Panc1 (cell line): ENCODE data around the gene ABHD8. TPM values are rescaled to one million over a fixed set of nuclear protein-coding genes. Genes with fewer than 3 reads are reported as not detected.

Experiments
- ATAC-seq: fragments of 200-7000 bp; cut with Tn5 transposase; 2 replicates; pipeline ENCODE4 v1.9.1; 2020; ENCODE audit warnings: mild to moderate bottlenecking, moderate library complexity
- BruUV-seq: library from RNA; stranded (reverse); fragments of 400-500 nt; replicated peaks from 2 replicates; lab custom pipeline; 2021; lab: Mats Ljungman, UMichigan
- CTCF ChIA-PET: fragments of 300-600 bp; sonication (Branson Sonifier 250); formaldehyde crosslinking; loops from one replicate; lab custom pipeline; 2022; ENCODE audit warnings: antibody characterized with exemption; lab: Charles Lee
- POLR2A ChIA-PET: fragments of 300-600 bp; sonication (Branson Sonifier 250); formaldehyde crosslinking; loops from one replicate; lab custom pipeline; 2022; ENCODE audit warnings: antibody characterized with exemption; lab: Charles Lee
- DNase-seq: peaks from one replicate; pipeline ENCODE4 v3.0.0-alpha.2; 2010; ENCODE audit warnings: low read depth, low spot score
- H3K27ac ChIP-seq: 2 replicates; pipeline ENCODE4 v1.5.1; 2011; ENCODE audit warnings: mild to moderate bottlenecking, low read length, inconsistent platforms
- H3K27me3 ChIP-seq: fragments of 200-500 bp; sonication (Bioruptor generic); 2 replicates; pipeline ENCODE4 v1.6.0; 2014; ENCODE audit warnings: low read length, inconsistent platforms; ENCODE audit not compliant: control insufficient read depth, insufficient read depth
- H3K36me3 ChIP-seq: fragments of 200-500 bp; sonication (Bioruptor generic); 2 replicates; pipeline ENCODE4 v1.5.1; 2014; ENCODE audit warnings: inconsistent platforms, mild to moderate bottlenecking, low read length, moderate library complexity; ENCODE audit not compliant: control insufficient read depth, insufficient read depth
- H3K4me1 ChIP-seq: 2 replicates; pipeline ENCODE4 v1.5.1; 2011; ENCODE audit warnings: inconsistent platforms, mild to moderate bottlenecking, low read length, moderate library complexity; ENCODE audit not compliant: control insufficient read depth, insufficient read depth
- H3K4me3 ChIP-seq, 2 experiments: 2 replicates each; pipeline ENCODE4 v1.5.1; 2011 to 2012; ENCODE audit warnings: low read depth in 2 of 2, low read length in 2 of 2, mild to moderate bottlenecking in 2 of 2, inconsistent platforms in 1 of 2, moderate library complexity in 1 of 2
- H3K9me3 ChIP-seq: fragments of 200-500 bp; sonication (Bioruptor generic); 2 replicates; pipeline ENCODE4 v1.5.1; 2014; ENCODE audit warnings: low read depth, mild to moderate bottlenecking, inconsistent platforms, low read length, moderate library complexity; ENCODE audit not compliant: control insufficient read depth, insufficient read depth
- CTCF ChIP-seq: fragments of 450-650 bp; IDR thresholded peaks from 2 replicates; pipeline ENCODE4 v1.5.1; 2017; ENCODE audit warnings: mild to moderate bottlenecking
- POLR2AphosphoS5 ChIP-seq: IDR thresholded peaks from 2 replicates; pipeline ENCODE4 v1.6.1; 2012; ENCODE audit warnings: mild to moderate bottlenecking, low read depth, low read length, moderate library complexity
- REST ChIP-seq, 2 experiments: IDR thresholded peaks; 2 replicates each; pipeline ENCODE4 v1.6.1; 2011 to 2012; ENCODE audit warnings: low read depth in 2 of 2, control low read depth in 1 of 2, low read length in 1 of 2, mild to moderate bottlenecking in 1 of 2, moderate library complexity in 1 of 2; ENCODE audit not compliant: insufficient read depth in 1 of 2
- SIN3A ChIP-seq: IDR thresholded peaks from 2 replicates; pipeline ENCODE4 v1.6.1; 2012; ENCODE audit warnings: low read depth, mild to moderate bottlenecking, low read length, moderate library complexity, borderline replicate concordance; ENCODE audit not compliant: insufficient read depth
- TCF7L2 ChIP-seq: IDR thresholded peaks from 2 replicates; pipeline ENCODE4 v1.6.1; 2011; ENCODE audit warnings: mild to moderate bottlenecking, low read depth, low read length, inconsistent platforms
- in situ Hi-C: cut with HindIII; loops from 2 replicates; pipeline ENCODE4 v1.10.0; 2016; ENCODE audit warnings: low sequenced_read_pairs, low pct_unique_long_range_greater_than_20kb
- intact Hi-C: fragments of 100-400 bp; cut with micrococcal nuclease; formaldehyde crosslinking; loops from one replicate; pipeline ENCODE4 v1.10.0; 2022; ENCODE audit not compliant: unreplicated experiment
- total RNA-seq: library from RNA; stranded (reverse); gene quantifications from one replicate; pipeline ENCODE4 v1.2.1, GENCODE V29; 2021; ENCODE audit not compliant: unreplicated experiment

Gene ABHD8
- total RNA-seq, 1 experiment from 2014 or later = 19.6 TPM

GRCh38 chr19:17311455-17312188, 8.4 kb upstream of the ABHD8 start:
- no peaks in the 10 kb centered on the region for H3K9me3 ChIP-seq
- peak overlapping the region in 1 of 2 experiments; percentile 24; a peak in 2 of 4 replicates for H3K4me3 ChIP-seq
- no peaks in the 10 kb centered on the region for H3K27me3 ChIP-seq
- CTCF ChIA-PET = no interaction called here
- H3K4me1 ChIP-seq = peaks cover 26% of the 10 kb centered on the region
- peaks cover 7% of the 10 kb centered on the region for H3K36me3 ChIP-seq
- ATAC-seq = peak; percentile 78
- BruUV-seq = no TSS peak
- no peak for TF ChIP-seq CTCF
- TF ChIP-seq SIN3A = no peak
- TF ChIP-seq TCF7L2 = no peak
- no peak for TF ChIP-seq POLR2AphosphoS5
- intact Hi-C loops = no loop called here
- DNase-seq = no peak
- peak overlapping the region; percentile 63 for H3K27ac ChIP-seq
- in situ Hi-C loops = no loop called here
- POLR2A ChIA-PET = interaction anchor here (0.6 kb wide), 1 partner anchor 258 kb away, joined by 6 read pairs; no protein-coding TSS in a partner anchor

GRCh38 chr19:17309965-17310461, 6.8 kb upstream of the ABHD8 start:
- H3K4me1 ChIP-seq = peaks cover 29% of the 10 kb centered on the region
- intact Hi-C loops = loop anchor here (10.0 kb wide), 1 partner anchor 1085 kb away; the partner anchor contains the start of gene LRRC25
- H3K27me3 ChIP-seq = no peaks in the 10 kb centered on the region
- H3K4me3 ChIP-seq = peak overlapping the region; percentile 81 to 91
- TF ChIP-seq SIN3A = peak; percentile 23; the same call in 1 of the 2 replicates
- no peak for TF ChIP-seq POLR2AphosphoS5
- peaks cover 7% of the 10 kb centered on the region for H3K36me3 ChIP-seq
- H3K27ac ChIP-seq = peak overlapping the region; percentile 92
- in situ Hi-C loops = no loop called here
- CTCF ChIA-PET = interaction anchor here (0.5 to 0.6 kb wide), 2 partner anchors 16 to 650 kb away, joined by 3 to 4 read pairs; no protein-coding TSS in a partner anchor
- no peak for DNase-seq
- no peaks in the 10 kb centered on the region for H3K9me3 ChIP-seq
- POLR2A ChIA-PET = no interaction called here
- no peak for ATAC-seq
- no TSS peak for BruUV-seq

GRCh38 chr19:17309198-17309964, 6.2 kb upstream of the ABHD8 start, which contains the start of gene DDA1:
Gene DDA1 (plus strand): TSS chr19:17309563. CDS start chr19:17309655, 92 bp downstream.
- H3K4me3 ChIP-seq = peak within 1 kb of the TSS; percentile 81 to 91
- peak within 1 kb of the TSS; percentile 92 for H3K27ac ChIP-seq
- 0 out of 2 replicates have a peak, but pooled peaks have one; percentile 47 for TF ChIP-seq TCF7L2
- no peak for TF ChIP-seq REST (IDR thresholded peaks at IDR 0.05; ENCODE audit: insufficient read depth in 1 of 2, low read depth in 2 of 2, low read length in 1 of 2)
- TF ChIP-seq SIN3A = peak; percentile 52; the same call in 1 of the 2 replicates
- no peak for TF ChIP-seq CTCF
- TF ChIP-seq POLR2AphosphoS5 = peak; percentile 60
- H3K36me3 ChIP-seq = peaks cover 7% of the 10 kb centered on the region
- no peaks in the 10 kb centered on the region for H3K27me3 ChIP-seq
- DNase-seq = peak; percentile 98
- H3K4me1 ChIP-seq = peaks cover 35% of the 10 kb centered on the region
- ChIA-PET CTCF (interaction anchor here (0.5 to 0.8 kb wide), 2 partner anchors 28 to 34 kb away, joined by 4 to 11 read pairs; partner anchors contain the start of gene ANKLE1), POLR2A (interaction anchor here (0.6 kb wide), 1 partner anchor 122 kb away, joined by 4 read pairs; no protein-coding TSS in a partner anchor)
- in situ Hi-C loops = no loop called here
- H3K9me3 ChIP-seq = no peaks in the 10 kb centered on the region
- ATAC-seq = peak; percentile 86
- intact Hi-C loops = loop anchor here (10.0 kb wide), 1 partner anchor 1085 kb away; the partner anchor contains the start of gene LRRC25
- TSS peak; percentile 76 for BruUV-seq
